ENCODE results near the gene CEP350. TPM values are rescaled to one million over a fixed set of nuclear protein-coding genes. Genes with fewer than 3 reads are reported as not detected.

The CEP350 gene
- total RNA-seq, 2 donors from 2014 or later = 51.1 to 73.8 TPM

- H3K9me3 ChIP-seq = no peaks in the 10 kb centered on the region
- no peaks in the 10 kb centered on the region for H3K27me3 ChIP-seq (replicated peaks; ENCODE audit: insufficient read depth)
- DNase-seq (ENCODE audit: low spot score) (no peak), ATAC-seq (ENCODE audit: insufficient number of reproducible peaks, low FRiP score, low read depth) (no peak)
- no peak overlapping the region for H3K27ac ChIP-seq
- H3K36me3 ChIP-seq = peaks cover 29% of the 10 kb centered on the region
- no peaks in the 10 kb centered on the region for H3K4me1 ChIP-seq (ENCODE audit: control insufficient read depth in 1 of 2, low read depth in 2 of 2)
- no peak for TF ChIP-seq CTCF (IDR thresholded peaks at IDR 0.05)
- H3K4me3 ChIP-seq = no peak overlapping the region
Observed at GRCh38 chr1:179921472-179921871, 33.1 kb upstream of the CEP350 start.

GRCh38 chr1:179921981-179922872, 32.4 kb upstream of the CEP350 start:
- Histone ChIP-seq H3K4me3 (no peak overlapping the region), H3K27ac (no peak overlapping the region), H3K4me1 (ENCODE audit: control insufficient read depth in 1 of 2, low read depth in 2 of 2) (no peaks in the 10 kb centered on the region), H3K27me3 (replicated peaks; ENCODE audit: insufficient read depth) (no peaks in the 10 kb centered on the region), H3K36me3 (peaks cover 29% of the 10 kb centered on the region), H3K9me3 (no peaks in the 10 kb centered on the region)
- TF ChIP-seq CTCF (IDR thresholded peaks at IDR 0.05) = no peak
- no peak for DNase-seq (ENCODE audit: low spot score)
- no peak for ATAC-seq (ENCODE audit: insufficient number of reproducible peaks, low FRiP score, low read depth)

- H3K4me1 ChIP-seq (ENCODE audit: control insufficient read depth in 1 of 2, low read depth in 2 of 2) = no peaks in the 10 kb centered on the region
- no peak overlapping the region for H3K4me3 ChIP-seq
- H3K27me3 ChIP-seq (replicated peaks; ENCODE audit: insufficient read depth) = no peaks in the 10 kb centered on the region
- H3K9me3 ChIP-seq = no peaks in the 10 kb centered on the region
- TF ChIP-seq CTCF (IDR thresholded peaks at IDR 0.05) = no peak
- H3K27ac ChIP-seq = no peak overlapping the region
- no peak for ATAC-seq (ENCODE audit: insufficient number of reproducible peaks, low FRiP score, low read depth)
- no peak for DNase-seq (ENCODE audit: low spot score)
- peaks cover 21% of the 10 kb centered on the region for H3K36me3 ChIP-seq
Observed at GRCh38 chr1:179923029-179923428, 31.6 kb upstream of the CEP350 start.

GRCh38 chr1:179924268-179924667, 30.3 kb upstream of the CEP350 start:
- peaks cover 8% of the 10 kb centered on the region for H3K36me3 ChIP-seq
- no peaks in the 10 kb centered on the region for H3K9me3 ChIP-seq
- no peak overlapping the region for H3K4me3 ChIP-seq
- H3K4me1 ChIP-seq (ENCODE audit: control insufficient read depth in 1 of 2, low read depth in 2 of 2) = peaks cover 0 to under 1% of the 10 kb centered on the region in 2 donors
- no peaks in the 10 kb centered on the region for H3K27me3 ChIP-seq (replicated peaks; ENCODE audit: insufficient read depth)
- ATAC-seq (ENCODE audit: insufficient number of reproducible peaks, low FRiP score, low read depth) (no peak), DNase-seq (ENCODE audit: low spot score) (no peak)
- no peak overlapping the region for H3K27ac ChIP-seq
- no peak for TF ChIP-seq CTCF (IDR thresholded peaks at IDR 0.05)

- H3K27ac ChIP-seq = no peak overlapping the region
- no peaks in the 10 kb centered on the region for H3K9me3 ChIP-seq
- peaks cover 6 to 11% of the 10 kb centered on the region in 2 donors for H3K4me1 ChIP-seq (ENCODE audit: control insufficient read depth in 1 of 2, low read depth in 2 of 2)
- TF ChIP-seq CTCF (IDR thresholded peaks at IDR 0.05) = no peak
- H3K27me3 ChIP-seq (replicated peaks; ENCODE audit: insufficient read depth) = no peaks in the 10 kb centered on the region
- H3K4me3 ChIP-seq = no peak overlapping the region
- no peak for ATAC-seq (ENCODE audit: insufficient number of reproducible peaks, low FRiP score, low read depth)
- H3K36me3 ChIP-seq = peaks cover 4% of the 10 kb centered on the region
- DNase-seq (ENCODE audit: low spot score) = no peak
Observed at GRCh38 chr1:179925302-179925701, 29.3 kb upstream of the CEP350 start.

All from thoracic aorta (tissue), 2 donors.